Stomach (tissue), 4 donors: ENCODE measurements around the gene SENP7.

Source experiments
- EP300 ChIP-seq: sonication (generic); formaldehyde crosslinking; IDR thresholded peaks from one replicate; pipeline ENCODE4 v1.6.1; 2017; ENCODE audit warnings: antibody characterized with exemption
- POLR2A ChIP-seq, 4 donors: fragments of 450-650 bp; IDR thresholded peaks; one replicate each; pipeline ENCODE4 v1.6.1; 2016; ENCODE audit warnings: antibody characterized with exemption in 4 of 4, control low read depth in 2 of 4, mild to moderate bottlenecking in 1 of 4, moderate library complexity in 1 of 4
- POLR2AphosphoS5 ChIP-seq, 3 donors: sonication (generic); formaldehyde crosslinking; IDR thresholded peaks; one replicate each; pipeline ENCODE4 v1.6.1; 2016; ENCODE audit warnings: antibody characterized with exemption in 3 of 3
- TF ChIP-seq, protein P1 (sequence below), 7 experiments: fragments of 450-650 bp in 4 of 7; fragments of 200-600 bp in 3 of 7; sonication (generic) in 3 of 7; IDR thresholded peaks; one replicate each; pipeline ENCODE4 v1.5.1; 2016 to 2019; ENCODE audit warnings: antibody characterized with exemption in 7 of 7, control low read depth in 2 of 7, mild to moderate bottlenecking in 1 of 7

GRCh38 chr3:101484805-101485620 lies 28.0 kb downstream of the SENP7 start:
- TF ChIP-seq, protein P1, sequence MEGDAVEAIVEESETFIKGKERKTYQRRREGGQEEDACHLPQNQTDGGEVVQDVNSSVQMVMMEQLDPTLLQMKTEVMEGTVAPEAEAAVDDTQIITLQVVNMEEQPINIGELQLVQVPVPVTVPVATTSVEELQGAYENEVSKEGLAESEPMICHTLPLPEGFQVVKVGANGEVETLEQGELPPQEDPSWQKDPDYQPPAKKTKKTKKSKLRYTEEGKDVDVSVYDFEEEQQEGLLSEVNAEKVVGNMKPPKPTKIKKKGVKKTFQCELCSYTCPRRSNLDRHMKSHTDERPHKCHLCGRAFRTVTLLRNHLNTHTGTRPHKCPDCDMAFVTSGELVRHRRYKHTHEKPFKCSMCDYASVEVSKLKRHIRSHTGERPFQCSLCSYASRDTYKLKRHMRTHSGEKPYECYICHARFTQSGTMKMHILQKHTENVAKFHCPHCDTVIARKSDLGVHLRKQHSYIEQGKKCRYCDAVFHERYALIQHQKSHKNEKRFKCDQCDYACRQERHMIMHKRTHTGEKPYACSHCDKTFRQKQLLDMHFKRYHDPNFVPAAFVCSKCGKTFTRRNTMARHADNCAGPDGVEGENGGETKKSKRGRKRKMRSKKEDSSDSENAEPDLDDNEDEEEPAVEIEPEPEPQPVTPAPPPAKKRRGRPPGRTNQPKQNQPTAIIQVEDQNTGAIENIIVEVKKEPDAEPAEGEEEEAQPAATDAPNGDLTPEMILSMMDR (IDR thresholded peaks at IDR 0.05), result no peak
- no peak for TF ChIP-seq POLR2A (IDR thresholded peaks at IDR 0.05)
- TF ChIP-seq EP300, result no peak
- no peak for TF ChIP-seq POLR2AphosphoS5 (IDR thresholded peaks at IDR 0.05)
